GM12878 (cell line): ENCODE data around the gene SMARCC1. TPM values are rescaled to one million over a fixed set of nuclear protein-coding genes. Genes with fewer than 3 reads are reported as not detected.
"Not testable (repeated sequence)": the region's sequence is repeated elsewhere in the genome, so short reads cannot be mapped to it uniquely, and the experiment has no call there.

Experiments used
- ATAC-seq: fragments of 200-7000 bp; cut with Tn5 transposase; 3 replicates; pipeline ENCODE4 v1.9.1; 2020; ENCODE audit warnings: mild to moderate bottlenecking, moderate library complexity
- BruUV-seq: library from RNA; stranded (reverse); fragments of 400-500 nt; replicated peaks from 2 replicates; lab custom pipeline; 2021; lab: Mats Ljungman, UMichigan
- CTCF ChIA-PET: fragments of 300-600 bp; sonication (Branson Sonifier 250); formaldehyde crosslinking; extraction: SDS; loops from one replicate; lab custom pipeline; 2021; ENCODE audit warnings: inconsistent platforms; lab: Yijun Ruan, JAX
- POLR2A ChIA-PET: fragments of 350-600 bp; formaldehyde crosslinking; extraction: SDS; loops from one replicate; lab custom pipeline; 2021; ENCODE audit warnings: inconsistent platforms; lab: Charles Lee
- RAD21 ChIA-PET: fragments of 300-600 bp; sonication (Branson Sonifier 250); formaldehyde crosslinking; loops from one replicate; lab custom pipeline; 2023; ENCODE audit warnings: antibody characterized with exemption; ENCODE audit not compliant: unreplicated experiment; lab: Charles Lee
- SMC1A ChIA-PET: fragments of 300-600 bp; sonication (Branson Sonifier 250); formaldehyde crosslinking; loops from one replicate; lab custom pipeline; 2023; ENCODE audit not compliant: unreplicated experiment, uncharacterized antibody; lab: Charles Lee
- DNase-seq: peaks from one replicate; pipeline ENCODE4 v3.0.0-alpha.2; 2011; ENCODE audit warnings: low read depth, low spot score
- FAIRE-seq: peaks from 3 replicates; lab custom pipeline; 2011; peaks lifted over from hg19 to GRCh38; lab: Jason Lieb, UNC
- H2AFZ ChIP-seq: 2 replicates; pipeline ENCODE4 v1.6.0; 2011; ENCODE audit warnings: low read depth, low read length, control low read depth; ENCODE audit not compliant: control insufficient read depth
- H3K27ac ChIP-seq: 2 replicates; pipeline ENCODE4 v1.5.1; 2011; ENCODE audit warnings: control low read depth; ENCODE audit not compliant: control insufficient read depth, insufficient read depth
- H3K27me3 ChIP-seq, 2 experiments: replicated peaks in 1 of 2; 2 replicates each; pipeline versions ENCODE4 v1.6.0 to v1.6.1; 2011; ENCODE audit warnings: low read length in 1 of 2; ENCODE audit not compliant: control insufficient read depth in 2 of 2, insufficient read depth in 2 of 2
- H3K36me3 ChIP-seq, 2 experiments: 2 replicates each; pipeline ENCODE4 v1.5.1; 2011; ENCODE audit warnings: low read length in 1 of 2; ENCODE audit not compliant: control insufficient read depth in 2 of 2, insufficient read depth in 2 of 2
- H3K4me1 ChIP-seq: 2 replicates; pipeline ENCODE4 v1.6.1; 2011; ENCODE audit warnings: mild to moderate bottlenecking, low read length, moderate library complexity, mixed read lengths; ENCODE audit not compliant: control insufficient read depth, insufficient read depth
- H3K4me2 ChIP-seq: 2 replicates; pipeline ENCODE4 v1.6.0; 2011; ENCODE audit warnings: control low read depth; ENCODE audit not compliant: control insufficient read depth, insufficient read depth
- H3K4me3 ChIP-seq: fragments of 200-600 bp; sonication (generic); 2 replicates; pipeline ENCODE4 v1.5.1; 2016
- H3K79me2 ChIP-seq: 2 replicates; pipeline ENCODE4 v1.6.0; 2011; ENCODE audit warnings: low read length; ENCODE audit not compliant: control insufficient read depth, insufficient read depth
- H3K9ac ChIP-seq: 2 replicates; pipeline ENCODE4 v1.8.0; 2011; ENCODE audit warnings: low read length, control low read depth, mixed read lengths; ENCODE audit not compliant: control insufficient read depth, insufficient read depth
- H3K9me3 ChIP-seq: replicated peaks from 3 replicates; pipeline ENCODE4 v1.5.1; 2011; ENCODE audit warnings: mild to moderate bottlenecking, low read length; ENCODE audit not compliant: control insufficient read depth, insufficient read depth
- H4K20me1 ChIP-seq: 2 replicates; pipeline ENCODE4 v1.6.0; 2011; ENCODE audit not compliant: control insufficient read depth, insufficient read depth
- CBX5 ChIP-seq: sonication (generic); IDR thresholded peaks from 2 replicates; pipeline ENCODE4 v1.6.1; 2016; ENCODE audit warnings: low read depth, moderate library complexity, mild to moderate bottlenecking, inconsistent platforms
- HDGF ChIP-seq: fragments of 450-650 bp; IDR thresholded peaks from 2 replicates; pipeline ENCODE4 v1.6.1; 2016; ENCODE audit warnings: antibody characterized with exemption
- MTA3 ChIP-seq: IDR thresholded peaks from 2 replicates; pipeline ENCODE4 v1.6.1; 2012; ENCODE audit warnings: low read length, inconsistent platforms, borderline replicate concordance
- RUNX3 ChIP-seq: IDR thresholded peaks from 2 replicates; pipeline ENCODE4 v1.6.1; 2012; ENCODE audit warnings: low read length, inconsistent platforms
- WRNIP1 ChIP-seq: IDR thresholded peaks from 2 replicates; pipeline ENCODE4 v1.6.1; 2011; ENCODE audit warnings: low read depth, low read length, improper control_type of control experiment, borderline replicate concordance
- WGBS: methylation state at CpG from one replicate; pipeline ENCODE4 v1.1.6; 2016; ENCODE audit warnings: low lambda C conversion rate; ENCODE audit not compliant: insufficient replicate concordance, insufficient coverage; ENCODE audit errors: missing lambda C conversion rate; 5-methylcytosine and 5-hydroxymethylcytosine counted together
- in situ Hi-C: fragments of 300-500 bp; cut with MboI; formaldehyde crosslinking; loops from 9 replicates; pipeline ENCODE4 v1.14.3; 2018; ENCODE audit warnings: mixed read lengths
- intact Hi-C: fragments of 100-400 bp; cut with micrococcal nuclease; formaldehyde crosslinking; loops from one replicate; pipeline ENCODE4 v1.14.2; 2022; ENCODE audit not compliant: unreplicated experiment
- polyA plus RNA-seq, 11 experiments: library from polyadenylated mRNA; depleted of rRNA in 4 of 11; unstranded in 6 of 11; stranded (reverse) in 5 of 11; fragments of >200 nt; fragmentation: Nextera tagmentation in 4 of 11; fragmentation: Illumina TruSeq in 1 of 11; extraction: Ambion mirVana in 4 of 11; extraction: Trizol in 1 of 11; gene quantifications; 1 replicate in 1 of 11; 2 replicates in 10 of 11; pipeline versions ENCODE4 v1.2.1 to v1.2.3, GENCODE V29; 2011 to 2016; ENCODE audit warnings: inconsistent platforms in 2 of 11, missing spikeins in 2 of 11, low read depth in 1 of 11
- total RNA-seq, 4 experiments: library from RNA; depleted of rRNA in 3 of 4; stranded (reverse); fragments of >200 nt in 3 of 4; fragmentation: Illumina TruSeq in 1 of 4; extraction: Trizol in 1 of 4; gene quantifications; 2 replicates each; pipeline versions ENCODE4 v1.2.1 to v1.2.3, GENCODE V29; 2013 to 2021

Gene SMARCC1
- total and polyA plus RNA-seq, 10 of the 15 experiments (the other 5 are each of a cell fraction or from before 2014, with no cell fraction given) = 26.6 to 147 (median 57.1) TPM

- TF ChIP-seq WRNIP1 (no peak), MTA3 (no peak), CBX5 (no peak), RUNX3 (no peak), HDGF (no peak)
These were observed 37.8 kb downstream of the SMARCC1 start (continued) for GRCh38 chr3:47743855-47744254.

- H3K9ac ChIP-seq, H3K4me3 ChIP-seq, in situ Hi-C loops, RAD21 ChIA-PET, BruUV-seq, H2AFZ ChIP-seq, H3K9me3 ChIP-seq, H4K20me1 ChIP-seq, FAIRE-seq, H3K4me2 ChIP-seq, ATAC-seq, POLR2A ChIA-PET, DNase-seq, H3K27me3 ChIP-seq: not testable (repeated sequence)
- Histone ChIP-seq H3K79me2 (peaks cover 61% of the 10 kb centered on the region), H3K36me3 (peaks cover 7 to 24% of the 10 kb centered on the region in 2 experiments), H3K27ac (peak overlapping the region; percentile 63; the same call in 1 of the 2 replicates), H3K4me1 (peaks cover 34% of the 10 kb centered on the region)
- 4% methylated on average over 6 of the region's 6 CpGs for WGBS
- CTCF ChIA-PET = interaction anchor here (0.6 to 1.3 kb wide), 3 partner anchors 15 to 233 kb away, joined by 3 to 4 read pairs (median 3); no protein-coding TSS in a partner anchor
- SMC1A ChIA-PET = interaction anchor here (1.0 to 2.2 kb wide), 4 partner anchors 9 to 222 kb away, joined by 4 to 7 read pairs (median 6); no protein-coding TSS in a partner anchor
- intact Hi-C loops = loop anchor here (5.0 kb wide), 1 partner anchor 39 kb away; the partner anchor contains the start of gene SMARCC1
These were observed 38.3 kb downstream of the SMARCC1 start for GRCh38 chr3:47743352-47743751.
